NCI-H1105 (cell line): ENCODE data around the gene AAGAB.
"Not testable (repeated sequence)": the region's sequence is repeated elsewhere in the genome, so short reads cannot be mapped to it uniquely, and the experiment has no call there.

ENCODE experiments used
- DNase-seq: peaks from one replicate; lab custom pipeline; 2025; lab: John Stamatoyannopoulos, UW

AAGAB gene, protein sequence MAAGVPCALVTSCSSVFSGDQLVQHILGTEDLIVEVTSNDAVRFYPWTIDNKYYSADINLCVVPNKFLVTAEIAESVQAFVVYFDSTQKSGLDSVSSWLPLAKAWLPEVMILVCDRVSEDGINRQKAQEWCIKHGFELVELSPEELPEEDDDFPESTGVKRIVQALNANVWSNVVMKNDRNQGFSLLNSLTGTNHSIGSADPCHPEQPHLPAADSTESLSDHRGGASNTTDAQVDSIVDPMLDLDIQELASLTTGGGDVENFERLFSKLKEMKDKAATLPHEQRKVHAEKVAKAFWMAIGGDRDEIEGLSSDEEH

DNA sequence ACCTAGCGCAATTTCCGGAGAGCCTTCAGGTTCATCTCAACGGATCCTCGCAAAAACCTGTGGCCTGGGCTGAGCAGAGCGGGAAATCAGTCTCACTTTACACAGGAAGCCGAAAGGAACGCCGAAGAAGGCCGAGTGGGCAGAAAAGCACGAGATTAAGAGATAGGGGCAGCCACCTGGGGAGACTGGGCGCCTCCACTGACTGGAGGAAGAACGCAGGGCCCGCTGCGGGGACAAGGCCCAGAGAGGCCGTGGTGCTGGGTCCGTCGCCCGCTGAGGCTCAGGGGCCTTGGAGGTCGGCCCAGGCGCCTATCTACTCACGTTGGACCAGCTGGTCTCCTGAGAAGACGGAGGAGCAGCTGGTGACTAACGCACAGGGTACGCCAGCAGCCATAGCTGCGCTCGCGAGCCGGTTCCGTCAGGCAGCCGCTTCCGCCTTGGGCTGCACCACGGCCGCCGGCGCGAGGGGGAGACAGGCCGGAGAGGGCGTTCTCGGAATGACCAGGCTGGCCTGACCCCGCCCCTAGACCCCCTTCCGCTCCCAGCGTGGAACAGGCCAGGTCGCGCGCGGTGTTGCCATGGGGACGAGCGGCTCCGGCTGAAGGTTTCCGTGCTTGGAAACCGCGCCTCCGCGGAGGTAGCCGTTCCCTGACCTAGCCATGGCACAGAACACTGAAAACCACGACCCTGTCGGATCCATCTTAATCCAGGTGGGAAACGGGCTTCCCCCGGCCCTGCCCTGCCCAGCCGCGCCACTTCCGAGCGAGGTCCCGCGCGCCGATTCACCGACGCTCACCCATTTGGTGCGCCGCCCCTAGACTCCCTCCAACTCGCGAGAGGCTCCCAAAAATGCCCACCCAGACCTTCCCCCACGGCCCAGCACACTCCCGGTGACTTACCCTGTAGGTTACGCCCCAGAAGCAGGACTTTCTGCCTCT is at the start of gene AAGAB, which contains the start of gene IQCH:
Gene AAGAB (minus strand): TSS at position 424 of the 938 bp plus-strand sequence. CDS start 30 bp downstream, at position 394.
Gene IQCH (plus strand): TSS at position 549 of the 938 bp plus-strand sequence. CDS start 111 bp downstream, at position 660.
- DNase-seq, result peak; percentile 99

DNA sequence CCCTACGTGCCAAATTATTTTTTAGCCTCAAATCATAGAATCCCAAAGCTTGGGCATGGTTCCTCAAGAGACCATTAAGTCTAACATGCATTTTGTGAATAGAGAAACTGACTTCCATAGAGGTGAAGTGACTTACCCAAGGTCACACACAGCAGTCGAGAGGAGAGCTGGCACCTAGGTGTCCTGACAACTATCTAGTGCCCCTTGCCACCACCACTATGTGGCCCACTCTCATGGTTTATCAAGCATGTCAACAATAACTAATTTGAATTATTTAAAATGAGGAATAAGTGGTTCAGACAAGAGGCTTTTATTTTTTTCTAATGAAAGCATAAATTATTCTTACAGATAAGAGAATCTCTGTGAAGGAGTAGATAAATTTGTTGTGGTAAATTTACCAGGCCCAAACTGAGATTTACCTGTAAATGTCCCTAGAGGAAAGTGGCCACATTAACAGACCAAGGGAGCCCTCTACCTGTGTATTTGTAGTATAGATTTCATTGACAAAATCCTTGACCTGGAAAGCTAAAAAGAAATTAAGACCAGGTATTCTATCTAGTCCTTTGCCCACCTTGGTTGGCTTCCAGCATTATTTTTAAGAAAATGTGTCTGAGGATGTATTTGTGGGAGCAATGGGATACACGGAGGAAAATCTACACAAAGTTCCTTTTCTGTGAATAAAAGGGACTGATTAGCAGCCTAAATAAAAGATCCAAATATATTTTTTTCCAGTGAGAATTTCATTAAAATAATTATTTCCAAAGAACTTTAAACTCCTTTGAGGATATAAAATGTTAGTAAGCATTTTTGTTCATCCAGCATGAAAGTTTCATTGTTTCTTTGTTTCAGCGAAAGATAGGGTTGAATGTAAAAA is 49.3 kb upstream of the AAGAB start:
- peak; percentile 36 for DNase-seq

DNA sequence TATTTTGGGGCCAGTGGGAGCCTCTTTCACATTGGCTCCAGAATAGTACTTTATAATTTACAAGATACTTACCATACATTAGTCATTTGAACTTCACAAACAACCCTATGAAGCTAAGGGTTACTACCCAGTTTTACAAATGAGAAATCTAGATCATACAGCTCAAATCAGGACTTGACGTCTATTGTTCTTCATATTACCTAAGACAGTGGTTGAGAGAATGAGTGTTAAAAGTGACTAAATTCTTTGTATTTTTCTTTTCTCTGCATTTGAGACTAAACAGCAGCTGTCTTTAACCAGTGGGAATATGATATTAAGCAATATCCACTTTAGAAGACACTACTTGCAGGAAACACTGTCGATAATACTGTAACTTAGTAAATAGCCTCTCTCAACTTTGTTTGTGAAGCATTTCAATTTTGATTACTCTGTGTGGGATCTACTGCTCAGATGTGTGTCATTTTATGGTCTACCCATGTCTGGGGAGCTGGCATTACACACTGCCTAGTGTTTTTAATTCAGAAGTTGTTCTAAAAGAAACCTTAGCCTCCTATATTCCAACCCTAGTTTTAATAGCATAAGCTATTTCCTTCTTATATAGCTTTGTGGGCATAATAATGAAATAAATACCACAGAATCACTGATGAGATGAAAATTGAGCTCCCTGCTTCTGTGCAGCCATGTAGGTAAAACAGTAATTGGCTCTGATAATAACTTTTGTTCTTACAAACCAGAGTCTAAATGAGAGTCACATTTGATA is 46.0 kb upstream of the AAGAB start:
- no peak for DNase-seq

DNA sequence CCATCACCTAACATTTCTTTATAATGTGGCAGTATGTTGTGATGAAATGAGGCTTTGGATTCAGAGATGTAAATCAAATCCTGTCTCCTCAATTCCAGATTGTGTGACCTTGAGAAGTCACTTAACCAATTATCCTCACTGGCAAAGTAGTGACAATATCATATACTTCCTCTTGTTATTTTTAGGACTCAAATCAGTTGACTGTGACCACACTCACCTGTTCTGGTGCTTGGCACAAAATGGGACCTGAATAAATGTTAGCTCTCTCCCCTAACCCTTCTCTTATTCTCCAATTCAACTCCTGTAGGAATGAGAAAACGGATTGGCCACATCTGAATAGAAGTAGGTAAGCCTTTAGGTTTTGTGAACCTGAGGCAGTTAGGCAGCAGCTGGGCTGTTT is 42.2 kb upstream of the AAGAB start:
- no peak for DNase-seq

GRCh38 chr15:67296188-67296587 is 41.7 kb upstream of the AAGAB start:
- DNase-seq, result no peak

DNA sequence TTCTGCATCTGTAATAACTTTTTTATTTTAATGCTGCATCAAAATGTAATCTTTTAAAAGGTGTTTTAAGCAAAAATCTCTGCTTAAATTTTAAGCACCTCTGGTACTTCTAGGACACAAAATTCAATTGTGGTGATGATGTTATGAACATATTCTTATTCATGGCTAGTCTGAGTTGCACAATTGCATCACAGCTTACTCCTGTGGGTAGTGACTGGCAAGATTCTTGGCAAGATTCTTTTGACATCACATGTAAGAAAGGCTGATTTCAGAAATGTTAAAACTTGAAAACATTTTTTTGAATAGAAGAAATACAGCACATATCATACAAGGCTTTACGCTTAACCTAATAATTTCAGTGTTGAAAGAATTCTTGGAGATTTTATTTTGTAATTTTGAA is 35.9 kb upstream of the AAGAB start:
- no peak for DNase-seq

- DNase-seq, result not testable (repeated sequence)
These were observed 31.9 kb upstream of the AAGAB start for GRCh38 chr15:67286400-67286799.

- DNase-seq, result not testable (repeated sequence)
These were observed 31.2 kb upstream of the AAGAB start for GRCh38 chr15:67285625-67286024.

DNA sequence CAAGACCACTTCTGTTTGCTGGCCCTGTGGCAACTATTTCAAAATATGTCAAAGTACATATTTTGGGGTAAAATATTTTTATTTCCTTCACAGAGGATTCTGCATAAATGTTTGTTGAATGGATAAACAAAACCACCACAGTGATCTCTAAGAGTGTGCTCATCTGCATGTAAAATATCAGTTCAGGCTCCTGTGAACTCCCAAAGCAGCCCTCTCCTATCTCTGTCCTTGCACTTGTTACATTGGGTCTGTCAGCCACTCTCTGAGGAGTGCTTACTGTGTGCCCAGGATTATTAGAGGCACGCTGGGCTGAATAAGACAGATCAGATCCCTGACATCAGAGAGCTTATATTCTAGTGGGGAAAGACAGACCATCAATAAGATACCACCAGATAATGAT is 27.3 kb upstream of the AAGAB start:
- no peak for DNase-seq

GRCh38 chr15:67280217-67280616 is 25.8 kb upstream of the AAGAB start:
- no peak for DNase-seq

DNA sequence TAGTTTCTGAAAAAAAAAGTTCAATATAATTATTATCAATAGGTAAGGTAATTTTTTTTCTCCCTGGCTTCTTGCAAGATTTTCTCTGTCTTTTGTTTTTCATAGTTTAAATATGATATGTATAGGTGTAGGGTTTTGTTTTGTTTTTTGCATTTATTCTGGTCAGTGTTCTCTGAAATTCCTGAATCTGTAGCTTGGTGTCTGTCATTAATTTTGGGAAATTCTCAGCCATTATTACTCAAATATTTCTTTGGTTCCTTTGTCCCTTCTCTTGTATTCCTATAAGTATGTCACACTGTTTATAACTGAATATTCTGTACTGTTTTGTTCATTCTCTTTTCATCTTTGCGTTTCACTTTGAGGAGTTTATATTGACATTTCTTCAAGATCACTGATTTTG is 22.2 kb upstream of the AAGAB start:
- DNase-seq, result no peak

DNA sequence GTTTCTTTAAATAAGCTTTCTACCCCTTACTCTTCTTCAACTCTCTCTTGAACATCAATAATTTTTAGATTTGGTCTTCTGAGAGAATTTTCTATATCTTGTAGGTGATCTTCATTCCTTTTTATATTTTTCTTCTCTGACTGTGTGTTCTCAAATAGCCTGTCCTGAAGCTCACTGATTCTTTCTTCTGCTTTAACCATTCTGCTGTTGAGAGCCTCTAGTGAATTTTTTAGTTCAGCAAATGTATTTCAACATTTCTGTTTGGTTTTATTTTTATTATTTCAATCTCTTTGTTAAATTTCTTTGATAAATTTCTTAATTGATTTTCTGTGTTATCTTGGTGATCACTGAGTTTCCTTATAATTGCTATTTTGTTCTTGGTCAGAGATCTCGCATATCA is 19.8 kb upstream of the AAGAB start:
- no peak for DNase-seq

DNA sequence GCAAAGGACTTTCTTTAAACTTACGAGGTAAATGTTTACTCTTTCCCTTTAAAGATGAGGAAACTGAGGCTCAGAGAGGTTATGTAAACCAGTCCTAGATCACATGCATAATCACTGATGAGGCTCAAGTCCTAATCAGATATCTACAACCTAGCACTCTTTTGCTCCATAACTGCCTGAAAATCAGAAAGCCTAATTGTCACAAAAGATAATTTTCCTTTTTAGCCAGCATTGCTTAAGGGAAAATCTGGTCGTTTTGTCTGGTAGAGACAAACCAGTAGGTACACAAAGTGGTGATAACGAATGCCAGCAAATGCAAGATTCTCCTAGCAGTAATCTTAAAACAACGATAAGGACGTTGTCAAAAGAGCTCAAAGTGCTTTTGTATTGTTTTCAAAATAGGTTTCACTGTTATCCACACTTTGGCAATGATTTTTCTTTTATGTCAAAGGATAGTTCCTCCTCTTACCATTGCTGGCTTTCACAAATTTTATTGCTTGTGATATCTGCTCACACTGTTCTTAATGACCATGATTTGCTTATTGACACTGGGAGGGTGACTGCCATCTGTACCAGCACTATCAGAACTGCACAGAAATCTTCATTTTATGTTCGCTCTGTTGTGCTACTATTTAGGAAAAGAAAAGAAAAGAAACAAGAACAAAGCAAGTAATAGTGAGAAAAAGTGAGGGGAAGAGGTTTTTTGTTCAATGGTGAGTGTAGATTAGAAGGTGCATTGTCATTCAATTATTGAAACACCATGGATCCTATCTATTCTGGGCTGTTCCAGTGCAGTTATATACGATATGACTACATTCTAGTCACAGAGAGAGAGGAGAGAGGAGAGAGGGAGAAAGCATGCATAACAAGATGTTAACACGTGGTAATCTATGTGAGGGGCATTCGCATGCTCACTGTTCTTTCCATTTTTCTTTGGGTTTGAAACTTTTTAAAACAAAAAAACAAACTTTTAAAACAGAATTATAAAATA is 13.8 kb upstream of the AAGAB start:
- DNase-seq, result no peak

GRCh38 chr15:67267440-67267839 is 13.0 kb upstream of the AAGAB start:
- DNase-seq, result no peak

- DNase-seq, result no peak
These were observed 12.4 kb upstream of the AAGAB start for GRCh38 chr15:67266870-67267269.

- DNase-seq, result no peak
These were observed 5.3 kb upstream of the AAGAB start for GRCh38 chr15:67259806-67260205.

GRCh38 chr15:67259379-67259778 is 4.9 kb upstream of the AAGAB start:
- DNase-seq, result no peak

DNA sequence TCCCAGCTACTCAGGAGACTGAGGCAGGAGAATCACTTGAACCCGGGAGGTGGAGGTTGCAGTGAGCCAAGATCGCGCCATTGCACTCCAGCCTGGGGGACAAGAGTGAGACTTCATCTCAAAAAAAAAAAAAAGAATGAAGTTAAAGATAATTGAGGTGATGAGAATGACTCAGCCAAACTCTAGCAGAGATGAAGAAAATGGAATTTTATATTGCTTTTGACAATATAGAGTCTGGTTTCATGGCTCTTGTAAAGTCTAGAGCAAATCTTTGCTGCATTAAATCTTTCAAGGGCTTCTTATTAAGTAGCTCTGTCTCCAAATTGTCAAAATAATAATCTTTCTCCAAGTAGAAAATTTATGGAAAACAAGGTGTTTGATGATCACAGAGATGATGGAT is 4.0 kb upstream of the AAGAB start:
- not testable (repeated sequence) for DNase-seq

DNA sequence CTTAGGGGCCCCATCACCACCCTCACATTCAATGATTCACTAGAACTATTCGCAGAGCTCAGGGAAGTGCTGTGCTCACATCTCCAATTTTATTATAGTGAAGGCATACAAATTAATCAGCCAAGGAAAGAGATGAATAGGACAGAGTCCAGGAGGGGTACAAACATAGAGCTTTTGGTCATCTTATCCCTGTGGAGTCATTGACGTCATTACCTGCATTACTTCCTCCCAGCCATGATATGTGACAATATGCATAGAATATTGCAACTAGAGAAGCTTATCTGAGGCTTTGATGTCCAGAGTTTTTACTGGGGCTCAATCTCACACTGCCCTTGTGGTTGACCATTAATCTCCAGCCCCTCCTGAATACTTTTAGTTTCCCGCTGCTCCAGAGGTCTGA is 1.6 kb upstream of the AAGAB start:
- DNase-seq, result no peak
